ENCODE data around the gene NCKAP5L.

Gene NCKAP5L

DNA sequence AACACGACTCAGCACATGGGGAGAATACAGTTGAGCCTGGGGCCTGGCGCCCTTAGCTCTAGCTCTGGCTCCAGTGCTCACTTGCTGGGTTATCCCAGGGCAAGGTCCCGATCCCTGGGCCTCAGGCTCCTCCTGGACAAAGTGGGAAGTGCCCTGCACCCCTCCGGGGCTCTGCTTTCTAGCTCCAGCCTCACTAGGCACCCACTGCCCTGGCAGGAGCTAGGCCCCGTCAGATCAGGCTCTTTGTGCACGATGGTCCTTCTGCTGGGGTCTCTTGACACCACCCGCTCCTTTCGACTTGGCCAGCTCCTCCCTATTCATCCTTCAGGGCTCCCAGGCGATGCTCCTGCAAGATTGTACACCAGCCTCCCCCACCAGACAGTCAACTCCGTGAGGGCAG is 23.4 kb downstream of the NCKAP5L start:
- Histone ChIP-seq H3K4me1 (no peaks in the 10 kb centered on the region), H3K4me2 (ENCODE audit: low read length) (no peak overlapping the region), H2AFZ (no peak overlapping the region), H3K9ac (no peak overlapping the region), H3K79me2 (peaks cover 10% of the 10 kb centered on the region), H3K36me3 (ENCODE audit: control insufficient read depth, insufficient read depth, low read length) (no peaks in the 10 kb centered on the region), H3K4me3 (ENCODE audit: low read depth, low read length) (no peak overlapping the region), H3K27me3 (ENCODE audit: control insufficient read depth, insufficient read depth, low read length) (no peaks in the 10 kb centered on the region), H3K27ac (no peak overlapping the region), H3K9me3 (ENCODE audit: control insufficient read depth, low read length) (no peaks in the 10 kb centered on the region)
- TF ChIP-seq, protein P1, sequence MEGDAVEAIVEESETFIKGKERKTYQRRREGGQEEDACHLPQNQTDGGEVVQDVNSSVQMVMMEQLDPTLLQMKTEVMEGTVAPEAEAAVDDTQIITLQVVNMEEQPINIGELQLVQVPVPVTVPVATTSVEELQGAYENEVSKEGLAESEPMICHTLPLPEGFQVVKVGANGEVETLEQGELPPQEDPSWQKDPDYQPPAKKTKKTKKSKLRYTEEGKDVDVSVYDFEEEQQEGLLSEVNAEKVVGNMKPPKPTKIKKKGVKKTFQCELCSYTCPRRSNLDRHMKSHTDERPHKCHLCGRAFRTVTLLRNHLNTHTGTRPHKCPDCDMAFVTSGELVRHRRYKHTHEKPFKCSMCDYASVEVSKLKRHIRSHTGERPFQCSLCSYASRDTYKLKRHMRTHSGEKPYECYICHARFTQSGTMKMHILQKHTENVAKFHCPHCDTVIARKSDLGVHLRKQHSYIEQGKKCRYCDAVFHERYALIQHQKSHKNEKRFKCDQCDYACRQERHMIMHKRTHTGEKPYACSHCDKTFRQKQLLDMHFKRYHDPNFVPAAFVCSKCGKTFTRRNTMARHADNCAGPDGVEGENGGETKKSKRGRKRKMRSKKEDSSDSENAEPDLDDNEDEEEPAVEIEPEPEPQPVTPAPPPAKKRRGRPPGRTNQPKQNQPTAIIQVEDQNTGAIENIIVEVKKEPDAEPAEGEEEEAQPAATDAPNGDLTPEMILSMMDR (IDR thresholded peaks at IDR 0.05), result no peak

DNA sequence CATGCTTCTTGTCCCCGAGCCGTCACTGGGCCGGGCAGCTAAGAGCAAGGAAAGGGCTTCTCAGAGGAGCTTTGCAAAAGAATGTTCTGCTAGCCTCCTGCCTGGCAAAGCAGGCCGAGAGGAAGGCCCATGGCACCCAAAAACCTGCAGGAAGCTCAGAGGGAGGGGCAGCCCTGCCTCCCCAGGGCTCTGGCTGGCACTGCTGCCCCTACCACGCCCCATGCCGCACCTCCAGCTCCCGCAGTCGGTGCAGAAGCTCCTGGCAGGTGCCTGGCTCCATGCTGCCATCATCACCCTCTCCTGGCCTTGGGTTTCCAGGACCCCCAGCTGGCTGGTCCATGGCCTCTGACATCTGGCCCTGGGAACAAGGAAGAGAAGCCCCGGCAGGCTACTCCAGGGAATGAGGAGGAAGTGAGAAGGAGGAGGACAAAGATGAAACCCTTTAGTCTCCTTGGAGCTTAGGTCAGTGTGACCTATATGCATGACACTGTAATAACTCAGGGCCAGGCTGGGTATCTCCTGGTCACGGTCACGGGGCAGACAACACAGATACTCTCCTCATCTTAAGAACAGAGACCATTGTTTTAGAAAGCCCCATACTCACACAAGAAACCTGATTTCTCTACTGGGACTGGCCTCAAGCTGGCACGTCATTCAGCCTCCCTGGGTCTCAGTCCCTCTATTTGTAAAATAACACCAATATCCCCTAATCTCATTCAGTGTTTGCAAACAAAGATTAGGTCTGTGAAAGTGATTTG is 24.3 kb downstream of the NCKAP5L start:
- no peaks in the 10 kb centered on the region for H3K27me3 ChIP-seq (ENCODE audit: control insufficient read depth, insufficient read depth, low read length)
- no peak overlapping the region for H3K4me3 ChIP-seq (ENCODE audit: low read depth, low read length)
- H3K27ac ChIP-seq, result no peak overlapping the region
- TF ChIP-seq, protein P1 (IDR thresholded peaks at IDR 0.05), result no peak
- no peaks in the 10 kb centered on the region for H3K9me3 ChIP-seq (ENCODE audit: control insufficient read depth, low read length)
- H3K36me3 ChIP-seq (ENCODE audit: control insufficient read depth, insufficient read depth, low read length), result no peaks in the 10 kb centered on the region
- no peaks in the 10 kb centered on the region for H3K4me1 ChIP-seq
- no peak overlapping the region for H3K4me2 ChIP-seq (ENCODE audit: low read length)
- H3K9ac ChIP-seq, result no peak overlapping the region
- H2AFZ ChIP-seq, result no peak overlapping the region
- peaks cover 7% of the 10 kb centered on the region for H3K79me2 ChIP-seq

- Histone ChIP-seq H3K4me3 (ENCODE audit: low read depth, low read length) (no peak overlapping the region), H3K79me2 (peaks cover 7% of the 10 kb centered on the region), H2AFZ (no peak overlapping the region), H3K9ac (no peak overlapping the region), H3K27ac (no peak overlapping the region), H3K4me1 (no peaks in the 10 kb centered on the region), H3K36me3 (ENCODE audit: control insufficient read depth, insufficient read depth, low read length) (no peaks in the 10 kb centered on the region), H3K9me3 (ENCODE audit: control insufficient read depth, low read length) (no peaks in the 10 kb centered on the region), H3K27me3 (ENCODE audit: control insufficient read depth, insufficient read depth, low read length) (no peaks in the 10 kb centered on the region), H3K4me2 (ENCODE audit: low read length) (no peak overlapping the region)
- TF ChIP-seq, protein P1 (IDR thresholded peaks at IDR 0.05), result no peak
These were observed 26.8 kb downstream of the NCKAP5L start for GRCh38 chr12:49801141-49802063.

GRCh38 chr12:49800421-49801140 is 27.6 kb downstream of the NCKAP5L start:
- no peaks in the 10 kb centered on the region for H3K36me3 ChIP-seq (ENCODE audit: control insufficient read depth, insufficient read depth, low read length)
- H3K27me3 ChIP-seq (ENCODE audit: control insufficient read depth, insufficient read depth, low read length), result no peaks in the 10 kb centered on the region
- TF ChIP-seq, protein P1 (IDR thresholded peaks at IDR 0.05), result no peak
- H3K4me2 ChIP-seq (ENCODE audit: low read length), result no peak overlapping the region
- no peaks in the 10 kb centered on the region for H3K9me3 ChIP-seq (ENCODE audit: control insufficient read depth, low read length)
- H3K4me3 ChIP-seq (ENCODE audit: low read depth, low read length), result no peak overlapping the region
- no peak overlapping the region for H3K9ac ChIP-seq
- no peaks in the 10 kb centered on the region for H3K4me1 ChIP-seq
- H3K27ac ChIP-seq, result no peak overlapping the region
- peaks cover 7% of the 10 kb centered on the region for H3K79me2 ChIP-seq
- H2AFZ ChIP-seq, result no peak overlapping the region
